GM10266 (cell line): Measurements from ENCODE around the gene PIEZO2.
A peak's percentile ranks its signal among the peaks of the same experiment; 100 is the strongest.

Experiments used
- DNase-seq: peaks from one replicate; pipeline ENCODE4 v3.0.0; 2012; ENCODE audit errors: extremely low spot score
- CTCF ChIP-seq: IDR thresholded peaks from 2 replicates; pipeline ENCODE4 v1.5.1; 2012; ENCODE audit warnings: mild to moderate bottlenecking, low read depth; ENCODE audit not compliant: control insufficient read depth, insufficient read depth; ENCODE audit errors: missing control alignments

The PIEZO2 gene

GRCh38 chr18:11031966-11032365, 117.4 kb downstream of the PIEZO2 start:
- TF ChIP-seq CTCF, result no peak
- DNase-seq, result no peak

- TF ChIP-seq CTCF, result no peak
- no peak for DNase-seq
These were observed 120.3 kb downstream of the PIEZO2 start for GRCh38 chr18:11029021-11029420.

- no peak for TF ChIP-seq CTCF
- DNase-seq, result peak; percentile 57
These were observed 121.5 kb downstream of the PIEZO2 start for GRCh38 chr18:11027862-11028261.

- no peak for TF ChIP-seq CTCF
- DNase-seq, result no peak
These were observed 123.7 kb downstream of the PIEZO2 start for GRCh38 chr18:11025671-11026070.

- no peak for TF ChIP-seq CTCF
- no peak for DNase-seq
These were observed 124.3 kb downstream of the PIEZO2 start for GRCh38 chr18:11024928-11025669.

GRCh38 chr18:11021477-11021876, 127.9 kb downstream of the PIEZO2 start:
- no peak for TF ChIP-seq CTCF
- DNase-seq, result no peak

- no peak for TF ChIP-seq CTCF
- DNase-seq, result no peak
These were observed 128.4 kb downstream of the PIEZO2 start for GRCh38 chr18:11020877-11021414.
